Glutamatergic neuron (in vitro differentiated cells): Measurements from ENCODE around the gene TRAPPC4. TPM values are rescaled to one million over a fixed set of nuclear protein-coding genes. Genes with fewer than 3 reads are reported as not detected.
"Not testable (repeated sequence)": the region's sequence is repeated elsewhere in the genome, so short reads cannot be mapped to it uniquely, and the experiment has no call there.

Experiments used
- DNase-seq: peaks from one replicate; pipeline ENCODE4 v3.0.0; 2022
- H3K27ac Mint-ChIP-seq: one replicate; pipeline ENCODE4 v1.8.0; 2020; ENCODE audit warnings: mild to moderate bottlenecking, mixed read lengths, inconsistent platforms; ENCODE audit not compliant: unreplicated experiment
- H3K27me3 Mint-ChIP-seq: one replicate; pipeline ENCODE4 v1.8.0; 2020; ENCODE audit warnings: mild to moderate bottlenecking, moderate library complexity, mixed read lengths, inconsistent platforms; ENCODE audit not compliant: unreplicated experiment
- H3K36me3 Mint-ChIP-seq: one replicate; pipeline ENCODE4 v1.8.0; 2020; ENCODE audit warnings: mild to moderate bottlenecking, mixed read lengths, inconsistent platforms; ENCODE audit not compliant: unreplicated experiment
- H3K4me1 Mint-ChIP-seq: one replicate; pipeline ENCODE4 v1.8.0; 2020; ENCODE audit warnings: mild to moderate bottlenecking, low read depth, mixed read lengths, inconsistent platforms; ENCODE audit not compliant: unreplicated experiment
- H3K4me3 Mint-ChIP-seq: one replicate; pipeline ENCODE4 v1.8.0; 2020; ENCODE audit warnings: mild to moderate bottlenecking, mixed read lengths, inconsistent platforms; ENCODE audit not compliant: unreplicated experiment
- H3K9me3 Mint-ChIP-seq: one replicate; pipeline ENCODE4 v1.8.0; 2020; ENCODE audit warnings: mild to moderate bottlenecking, moderate library complexity, mixed read lengths, inconsistent platforms; ENCODE audit not compliant: unreplicated experiment
- total RNA-seq: library from RNA; stranded (reverse); fragmentation: NEBNext Ultra II Directional; extraction: Animal tissue kit (Norgen Biotek cat#: 25700); gene quantifications from one replicate; pipeline ENCODE4 v1.2.1, GENCODE V29; 2021; ENCODE audit not compliant: unreplicated experiment
- TF ChIP-seq, protein P1 (sequence below): fragments of 200-600 bp; sonication (generic); IDR thresholded peaks from one replicate; pipeline ENCODE4 v1.5.0; 2021; ENCODE audit not compliant: partially characterized antibody, unreplicated experiment

Gene TRAPPC4
- total RNA-seq, 1 donor from 2014 or later: 85.1 TPM

DNA sequence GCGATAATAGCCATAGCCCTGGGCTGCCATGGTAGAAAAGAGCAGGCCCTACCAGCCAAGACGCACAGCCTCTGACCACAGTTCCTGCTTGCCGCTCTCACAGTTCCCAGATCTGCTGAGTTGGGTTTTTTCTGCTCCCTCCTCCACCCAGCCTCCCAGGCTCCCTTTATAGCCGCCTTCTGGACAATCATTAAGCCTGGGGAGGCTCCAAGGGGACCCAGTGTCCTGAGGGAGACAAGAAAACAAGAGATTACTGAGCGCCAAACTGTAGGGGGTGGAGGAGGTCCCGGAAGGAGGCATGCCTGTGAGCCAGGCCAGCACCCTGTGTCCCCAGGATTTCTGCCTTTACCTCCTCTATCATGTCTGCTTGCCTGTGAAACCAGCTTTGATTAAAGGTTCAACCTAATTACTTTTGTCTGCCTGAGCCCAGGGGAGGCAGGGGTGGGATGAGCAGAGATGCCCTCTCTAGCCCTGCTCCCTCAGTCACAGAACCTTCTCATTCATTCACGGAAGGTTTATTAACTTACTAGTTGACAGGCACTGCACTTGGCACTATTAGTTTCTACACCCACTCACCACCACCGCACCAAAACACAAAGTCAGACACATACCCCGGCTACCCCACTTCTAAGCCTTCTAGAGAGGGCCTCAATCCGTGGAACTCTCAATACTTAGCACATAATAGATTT, 10.9 kb downstream of the TRAPPC4 start:
- peaks cover 5% of the 10 kb centered on the region for H3K27me3 Mint-ChIP-seq
- no peak for DNase-seq
- peak overlapping the region; percentile 86 for H3K4me3 Mint-ChIP-seq
- H3K9me3 Mint-ChIP-seq: peaks cover 3% of the 10 kb centered on the region
- H3K27ac Mint-ChIP-seq: peak overlapping the region; percentile 34
- TF ChIP-seq, protein P1, sequence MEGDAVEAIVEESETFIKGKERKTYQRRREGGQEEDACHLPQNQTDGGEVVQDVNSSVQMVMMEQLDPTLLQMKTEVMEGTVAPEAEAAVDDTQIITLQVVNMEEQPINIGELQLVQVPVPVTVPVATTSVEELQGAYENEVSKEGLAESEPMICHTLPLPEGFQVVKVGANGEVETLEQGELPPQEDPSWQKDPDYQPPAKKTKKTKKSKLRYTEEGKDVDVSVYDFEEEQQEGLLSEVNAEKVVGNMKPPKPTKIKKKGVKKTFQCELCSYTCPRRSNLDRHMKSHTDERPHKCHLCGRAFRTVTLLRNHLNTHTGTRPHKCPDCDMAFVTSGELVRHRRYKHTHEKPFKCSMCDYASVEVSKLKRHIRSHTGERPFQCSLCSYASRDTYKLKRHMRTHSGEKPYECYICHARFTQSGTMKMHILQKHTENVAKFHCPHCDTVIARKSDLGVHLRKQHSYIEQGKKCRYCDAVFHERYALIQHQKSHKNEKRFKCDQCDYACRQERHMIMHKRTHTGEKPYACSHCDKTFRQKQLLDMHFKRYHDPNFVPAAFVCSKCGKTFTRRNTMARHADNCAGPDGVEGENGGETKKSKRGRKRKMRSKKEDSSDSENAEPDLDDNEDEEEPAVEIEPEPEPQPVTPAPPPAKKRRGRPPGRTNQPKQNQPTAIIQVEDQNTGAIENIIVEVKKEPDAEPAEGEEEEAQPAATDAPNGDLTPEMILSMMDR: no peak
- no peaks in the 10 kb centered on the region for H3K36me3 Mint-ChIP-seq
- H3K4me1 Mint-ChIP-seq: peaks cover 11% of the 10 kb centered on the region

DNA sequence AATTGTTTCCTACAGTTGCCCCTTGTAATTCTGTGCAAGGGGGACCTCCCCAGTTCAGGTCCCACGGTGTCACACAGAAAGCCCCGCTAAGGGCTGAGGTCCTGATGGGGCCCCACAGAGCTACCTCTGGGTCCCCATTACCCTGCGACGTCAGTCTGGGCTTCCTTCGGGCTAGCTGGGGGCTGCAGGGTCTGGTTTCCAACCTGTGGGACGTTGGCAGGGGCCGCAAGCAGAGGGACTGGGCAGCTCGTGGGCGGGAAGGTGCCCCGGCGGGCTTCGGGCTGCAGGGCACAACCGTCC, 11.4 kb downstream of the TRAPPC4 start:
- no peaks in the 10 kb centered on the region for H3K36me3 Mint-ChIP-seq
- H3K27me3 Mint-ChIP-seq: peaks cover 5% of the 10 kb centered on the region
- H3K4me3 Mint-ChIP-seq: peak overlapping the region; percentile 86
- TF ChIP-seq, protein P1: no peak
- DNase-seq: no peak
- H3K9me3 Mint-ChIP-seq: peaks cover 3% of the 10 kb centered on the region
- no peak overlapping the region for H3K27ac Mint-ChIP-seq
- peaks cover 11% of the 10 kb centered on the region for H3K4me1 Mint-ChIP-seq

DNA sequence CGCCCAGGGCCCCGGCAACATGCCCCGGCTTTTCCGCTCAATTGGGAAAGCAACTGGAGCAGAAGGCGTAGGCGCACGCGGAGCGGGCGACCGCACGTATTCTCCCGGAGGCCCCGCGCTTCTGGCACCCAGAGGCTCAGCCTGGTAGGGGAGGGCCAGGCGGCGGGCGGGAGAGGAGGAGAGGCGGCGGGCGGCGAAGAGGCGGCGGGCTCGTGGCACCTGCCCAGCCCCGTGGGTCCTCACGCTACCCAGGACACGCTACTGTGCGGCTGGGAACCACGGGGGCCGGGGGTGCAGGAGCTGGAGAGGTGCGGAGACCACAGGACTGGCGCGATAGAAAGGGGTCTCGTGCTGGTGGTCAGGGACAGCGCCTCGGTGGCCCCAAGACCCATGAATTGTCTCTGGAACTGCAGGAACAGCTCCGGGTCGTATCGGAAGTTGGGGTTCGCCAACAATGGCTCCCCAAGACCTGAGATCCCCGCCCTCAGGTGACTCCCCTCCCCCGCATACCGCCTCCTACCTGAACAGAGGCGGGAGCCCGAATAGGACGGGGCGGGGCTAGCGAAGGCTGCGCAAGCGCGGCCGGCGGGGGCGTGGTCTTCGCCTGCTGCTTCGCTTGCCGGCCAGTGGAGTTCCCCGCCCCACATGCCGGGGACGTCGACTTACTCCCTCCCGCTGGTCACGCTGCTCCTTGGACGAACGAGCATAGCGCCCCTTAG, 11.9 kb downstream of the TRAPPC4 start, which contains the start of gene SLC37A4:
TSS of gene SLC37A4 (minus strand) at position 549 of the 719 bp plus-strand sequence.
- Mint-ChIP-seq H3K36me3 (no peaks in the 10 kb centered on the region), H3K27me3 (peaks cover 5% of the 10 kb centered on the region), H3K9me3 (peaks cover 3% of the 10 kb centered on the region), H3K4me3 (peak within 1 kb of the TSS; percentile 86), H3K27ac (peak within 1 kb of the TSS; percentile 34), H3K4me1 (peaks cover 11% of the 10 kb centered on the region)
- TF ChIP-seq, protein P1: no peak
- peak; percentile 98 for DNase-seq

DNA sequence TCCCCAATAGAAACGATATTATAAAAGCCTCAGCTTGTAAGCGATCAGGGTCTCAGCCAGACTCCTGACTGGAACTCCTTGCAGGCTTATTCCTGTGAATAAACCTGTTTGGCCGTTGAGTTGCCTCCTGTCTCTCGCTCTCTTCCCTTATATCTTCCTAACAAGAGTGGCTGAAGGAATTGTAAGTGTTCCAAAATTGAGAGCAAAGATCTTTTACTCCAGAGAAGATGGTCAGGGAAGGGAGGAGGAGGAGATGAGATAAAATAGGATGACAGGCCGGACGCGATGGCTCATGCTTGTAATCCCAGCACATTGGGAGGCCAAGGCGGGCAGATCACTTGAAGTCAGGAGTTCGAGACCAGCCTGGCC, 13.3 kb downstream of the TRAPPC4 start:
- no peak overlapping the region for H3K4me3 Mint-ChIP-seq
- no peaks in the 10 kb centered on the region for H3K36me3 Mint-ChIP-seq
- peaks cover 3% of the 10 kb centered on the region for H3K9me3 Mint-ChIP-seq
- H3K27ac Mint-ChIP-seq: no peak overlapping the region
- peaks cover 5% of the 10 kb centered on the region for H3K27me3 Mint-ChIP-seq
- TF ChIP-seq, protein P1: no peak
- H3K4me1 Mint-ChIP-seq: peaks cover 11% of the 10 kb centered on the region
- DNase-seq: no peak

DNA sequence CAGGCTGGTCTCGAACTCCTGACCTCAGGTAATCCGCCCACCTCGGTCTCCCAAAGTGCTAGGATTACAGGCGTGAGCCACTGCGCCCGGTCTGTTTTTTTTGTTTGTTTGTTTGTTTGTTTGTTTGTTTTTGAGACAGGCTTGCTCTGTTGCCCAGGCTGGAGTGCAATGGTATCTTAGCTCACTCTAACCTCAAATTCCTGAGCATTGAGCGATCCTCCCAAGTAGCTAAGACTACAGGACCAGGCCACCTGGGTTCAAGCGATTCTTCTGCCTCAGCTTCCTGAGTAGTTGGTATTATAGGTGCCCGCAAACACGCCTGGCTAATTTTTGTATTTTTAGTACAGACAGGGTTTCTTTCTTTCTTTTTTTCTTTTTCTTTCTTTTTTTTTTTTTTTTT, 14.9 kb downstream of the TRAPPC4 start:
- H3K27me3 Mint-ChIP-seq, H3K27ac Mint-ChIP-seq, H3K9me3 Mint-ChIP-seq, DNase-seq, H3K4me3 Mint-ChIP-seq, H3K36me3 Mint-ChIP-seq: not testable (repeated sequence)
- peaks cover 11% of the 10 kb centered on the region for H3K4me1 Mint-ChIP-seq
